GM13977 (cell line): ENCODE results near the gene SEC14L3.

Experiments
- DNase-seq: peaks from one replicate; pipeline ENCODE4 v3.0.0; 2012; ENCODE audit warnings: low spot score
- in situ Hi-C: fragments of 300-500 bp; cut with MboI; formaldehyde crosslinking; loops from one replicate; pipeline ENCODE4 v1.12.0; 2022; ENCODE audit warnings: low sequenced_read_pairs, low pct_unique_long_range_greater_than_20kb, mixed read lengths, inconsistent platforms; ENCODE audit not compliant: unreplicated experiment
- TF ChIP-seq, protein P1 (sequence below): IDR thresholded peaks from 2 replicates; pipeline ENCODE4 v1.5.1; 2012; ENCODE audit warnings: mild to moderate bottlenecking, control low read depth; ENCODE audit not compliant: insufficient read depth; ENCODE audit errors: extremely low read depth, missing control alignments

SEC14L3 gene

DNA sequence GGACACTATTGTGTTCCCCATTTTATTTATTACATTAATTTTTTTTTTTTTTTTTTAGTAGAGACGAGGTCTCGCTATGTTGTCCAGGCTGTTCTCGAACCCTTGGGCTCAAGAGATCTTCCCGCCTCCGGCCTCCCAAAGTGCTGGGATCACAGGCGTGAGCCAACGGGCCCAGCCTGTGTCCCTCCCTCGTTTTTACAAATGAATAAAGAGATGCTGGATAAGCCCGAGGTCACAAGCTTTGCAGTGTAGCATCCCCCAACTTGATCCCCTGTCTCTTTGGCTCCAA lies 46.5 kb downstream of the SEC14L3 start:
- DNase-seq, result no peak
- TF ChIP-seq, protein P1, sequence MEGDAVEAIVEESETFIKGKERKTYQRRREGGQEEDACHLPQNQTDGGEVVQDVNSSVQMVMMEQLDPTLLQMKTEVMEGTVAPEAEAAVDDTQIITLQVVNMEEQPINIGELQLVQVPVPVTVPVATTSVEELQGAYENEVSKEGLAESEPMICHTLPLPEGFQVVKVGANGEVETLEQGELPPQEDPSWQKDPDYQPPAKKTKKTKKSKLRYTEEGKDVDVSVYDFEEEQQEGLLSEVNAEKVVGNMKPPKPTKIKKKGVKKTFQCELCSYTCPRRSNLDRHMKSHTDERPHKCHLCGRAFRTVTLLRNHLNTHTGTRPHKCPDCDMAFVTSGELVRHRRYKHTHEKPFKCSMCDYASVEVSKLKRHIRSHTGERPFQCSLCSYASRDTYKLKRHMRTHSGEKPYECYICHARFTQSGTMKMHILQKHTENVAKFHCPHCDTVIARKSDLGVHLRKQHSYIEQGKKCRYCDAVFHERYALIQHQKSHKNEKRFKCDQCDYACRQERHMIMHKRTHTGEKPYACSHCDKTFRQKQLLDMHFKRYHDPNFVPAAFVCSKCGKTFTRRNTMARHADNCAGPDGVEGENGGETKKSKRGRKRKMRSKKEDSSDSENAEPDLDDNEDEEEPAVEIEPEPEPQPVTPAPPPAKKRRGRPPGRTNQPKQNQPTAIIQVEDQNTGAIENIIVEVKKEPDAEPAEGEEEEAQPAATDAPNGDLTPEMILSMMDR, result no peak
- in situ Hi-C loops, result no loop called here

DNA sequence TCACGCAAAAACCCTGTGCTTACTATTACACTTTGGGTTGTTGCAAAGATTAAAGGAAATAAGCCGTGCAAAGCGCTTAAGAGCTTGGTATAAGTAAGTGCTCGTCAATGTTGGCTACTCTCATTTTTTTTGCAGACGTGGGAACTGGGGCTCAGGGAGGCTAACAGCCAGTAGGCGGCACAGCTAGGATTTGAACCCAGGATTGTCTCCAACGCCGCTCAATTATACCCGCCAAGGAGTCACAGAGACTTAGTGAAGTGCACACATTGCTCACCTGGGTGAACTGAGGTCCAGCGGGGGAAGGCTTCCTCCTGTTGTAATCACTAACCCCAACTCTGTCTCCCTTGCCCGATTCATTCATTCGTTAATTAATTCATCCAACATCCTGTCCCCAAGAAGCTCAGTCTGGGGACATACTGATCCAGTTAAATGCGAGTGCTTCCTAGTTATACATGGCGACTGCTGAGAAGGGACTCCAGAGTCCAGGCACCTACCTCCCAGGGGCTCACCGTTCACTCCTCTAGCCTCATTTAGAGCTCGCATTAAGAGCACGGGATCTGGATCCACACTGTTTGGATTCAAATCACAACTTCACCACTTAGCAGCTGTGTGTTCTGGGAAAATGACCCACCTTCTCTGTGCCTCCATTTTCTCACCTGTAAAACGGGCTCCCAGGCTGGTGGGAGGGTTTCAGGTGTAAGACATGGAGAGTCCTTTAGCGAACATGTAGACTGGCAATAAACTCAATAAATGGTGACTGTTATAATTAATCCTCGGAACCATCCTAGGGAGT lies 47.1 kb downstream of the SEC14L3 start:
- in situ Hi-C loops, result no loop called here
- no peak for DNase-seq
- TF ChIP-seq, protein P1, result no peak

DNA sequence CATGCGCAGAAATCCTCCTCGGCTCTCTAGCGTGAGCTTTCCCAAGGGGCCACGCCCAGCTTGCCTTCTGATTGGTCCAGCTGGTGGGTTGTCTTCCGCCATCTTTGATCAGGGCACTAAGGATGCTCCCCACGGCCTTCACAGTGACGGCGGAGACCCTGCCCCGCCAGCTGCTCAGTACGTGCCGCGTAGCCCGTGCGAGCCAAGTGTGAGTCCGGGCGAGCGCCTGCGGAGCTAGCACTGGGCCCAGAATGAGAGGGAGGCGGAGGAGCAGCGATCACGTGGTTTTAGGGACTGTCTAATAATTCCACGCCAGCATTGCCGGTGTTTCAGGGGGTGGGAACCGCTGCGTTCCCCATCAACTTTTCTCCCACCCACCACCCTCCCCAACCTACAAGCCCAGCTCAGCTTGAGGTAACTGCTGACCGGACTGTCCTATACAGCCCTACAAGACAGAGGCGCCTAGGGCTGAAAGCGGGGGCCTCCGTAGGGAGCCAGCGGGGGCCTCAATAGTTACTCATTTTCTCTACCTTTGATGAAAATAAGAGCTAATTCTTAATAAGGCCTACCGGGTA lies 47.8 kb downstream of the SEC14L3 start:
- peak; percentile 98 for DNase-seq
- in situ Hi-C loops, result no loop called here
- TF ChIP-seq, protein P1, result no peak

DNA sequence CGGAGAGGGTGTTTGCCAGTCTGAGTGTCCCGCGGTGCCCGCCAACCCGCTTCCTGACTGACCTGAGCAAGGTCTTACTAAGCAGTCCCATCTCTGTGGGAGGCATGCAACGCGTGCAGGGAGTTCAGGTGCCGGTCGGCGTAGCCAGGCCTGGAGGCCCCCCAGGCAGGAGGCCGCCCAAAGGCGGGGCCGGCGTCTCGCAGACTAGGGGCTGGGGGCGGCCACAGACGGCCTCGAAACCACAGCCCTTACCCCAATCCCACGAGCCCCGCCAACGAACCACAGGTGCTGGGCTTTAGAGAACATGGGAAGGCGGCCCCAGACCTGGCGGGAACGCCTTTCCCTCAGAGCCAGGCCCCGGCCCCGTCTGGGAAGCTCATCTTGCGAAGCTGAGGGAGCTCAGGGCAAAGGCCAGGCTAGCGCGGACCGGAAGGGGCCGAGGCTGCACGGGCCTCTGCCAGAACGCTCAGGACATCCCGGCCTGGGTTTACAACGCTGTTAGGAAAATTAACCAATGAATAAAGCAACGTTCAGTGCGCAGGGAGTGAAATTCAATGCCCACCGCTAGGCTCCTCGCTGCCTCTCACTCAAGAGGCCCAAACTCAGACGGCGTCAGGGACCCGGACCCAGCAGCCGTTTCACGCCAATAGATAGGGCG lies 48.4 kb downstream of the SEC14L3 start:
- in situ Hi-C loops, result no loop called here
- TF ChIP-seq, protein P1, result no peak
- DNase-seq, result no peak

DNA sequence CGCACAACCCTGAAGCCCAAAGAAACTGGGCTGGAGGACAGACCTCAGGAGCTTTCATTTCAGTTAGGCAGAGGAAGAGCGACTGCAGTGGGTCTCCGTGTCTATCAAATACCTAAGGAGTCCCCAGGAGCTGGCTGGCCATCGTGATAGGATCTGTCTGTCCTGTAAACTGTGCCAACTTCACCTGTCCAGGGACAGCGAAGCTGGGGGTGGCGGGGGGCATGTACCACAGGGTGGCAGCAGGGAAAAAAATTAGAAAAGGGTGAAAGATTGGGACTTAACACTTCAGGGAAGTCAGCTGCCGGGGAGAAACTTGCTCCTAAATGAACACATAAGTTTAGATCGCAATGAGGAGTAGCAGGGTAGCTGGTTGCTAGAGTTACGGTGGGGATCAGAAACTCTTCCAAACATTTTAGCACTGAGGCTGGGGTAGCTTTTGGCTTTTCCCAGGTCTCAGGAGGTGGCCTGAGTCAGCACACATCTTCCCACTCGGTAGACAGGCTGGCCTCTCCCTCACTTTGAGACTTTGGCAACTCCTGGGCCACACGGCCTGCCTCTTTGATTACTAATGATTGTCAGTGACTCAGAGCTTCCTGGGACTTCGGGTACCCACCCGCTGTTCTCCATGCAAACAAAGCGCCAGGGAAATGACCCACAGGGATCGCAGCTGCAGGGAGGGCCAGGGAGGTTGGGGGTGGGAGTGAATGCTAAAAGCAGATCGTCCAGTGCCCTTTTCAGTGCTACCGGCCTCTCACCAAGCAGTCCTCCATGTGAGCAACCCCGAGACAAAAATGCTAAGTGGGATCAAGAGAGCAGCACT lies 49.1 kb downstream of the SEC14L3 start:
- in situ Hi-C loops, result no loop called here
- TF ChIP-seq, protein P1, result no peak
- no peak for DNase-seq

DNA sequence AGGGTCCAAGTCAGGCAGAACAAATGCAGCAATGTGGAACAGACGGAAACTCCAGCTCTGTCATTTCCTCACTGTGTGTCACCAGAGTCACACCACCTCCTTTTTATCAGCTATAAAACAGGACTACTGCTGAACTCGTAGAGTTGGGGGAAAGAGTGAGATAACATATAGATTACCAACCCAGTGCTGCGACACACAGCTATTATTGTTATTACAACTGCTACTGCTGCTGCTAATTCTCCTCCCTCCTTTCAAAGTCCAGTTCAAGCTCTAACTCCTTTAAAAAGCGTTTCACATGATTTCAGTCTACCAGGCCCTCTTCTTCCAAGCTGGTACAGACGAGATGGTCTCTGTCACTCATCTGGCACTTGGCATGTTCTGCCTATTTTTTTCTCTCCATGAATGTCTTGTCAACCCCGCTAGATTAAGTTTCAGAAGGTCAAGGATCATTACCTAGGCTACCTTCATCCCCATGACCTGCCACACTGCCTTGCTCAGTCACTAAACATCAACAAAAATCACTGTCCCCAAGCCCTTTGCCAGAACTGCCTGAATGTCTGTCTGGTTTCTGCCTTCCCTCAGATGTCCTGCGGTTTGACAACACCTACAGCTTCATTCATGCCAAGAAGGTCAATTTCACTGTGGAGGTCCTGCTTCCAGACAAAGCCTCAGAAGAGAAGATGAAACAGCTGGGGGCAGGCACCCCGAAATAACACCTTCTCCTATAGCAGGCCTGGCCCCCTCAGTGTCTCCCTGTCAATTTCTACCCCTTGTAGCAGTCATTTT lies 49.9 kb downstream of the SEC14L3 start:
- in situ Hi-C loops, result no loop called here
- no peak for DNase-seq

More for the DNA sequence above, 49.9 kb downstream of the SEC14L3 start:
- TF ChIP-seq, protein P1, result no peak
